Ovary (tissue), 9 donors: ENCODE results near the gene ADAM12. TPM values are rescaled to one million over a fixed set of nuclear protein-coding genes. Genes with fewer than 3 reads are reported as not detected.

Experiments
- DNase-seq, 5 donors: peaks; one replicate each; pipeline ENCODE4 v3.0.0-alpha.2; 2019 to 2020
- H3K27ac ChIP-seq, 2 donors: fragments of 200-600 bp; one replicate each; pipeline versions ENCODE4 v1.5.1 to v1.8.0; 2019 to 2022
- H3K27me3 ChIP-seq: fragments of 200-600 bp; one replicate; pipeline ENCODE4 v1.8.0; 2022
- H3K36me3 ChIP-seq: fragments of 200-600 bp; sonication (generic); one replicate; pipeline ENCODE4 v1.5.1; 2019
- H3K4me1 ChIP-seq: one replicate; pipeline ENCODE4 v1.8.1; 2013; ENCODE audit warnings: mild to moderate bottlenecking, moderate library complexity; ENCODE audit not compliant: insufficient read depth
- H3K4me3 ChIP-seq: fragments of 200-600 bp; sonication (generic); one replicate; pipeline ENCODE4 v1.5.1; 2017
- H3K9me3 ChIP-seq, 2 donors: fragments of 200-600 bp in 1 of 2; sonication (generic) in 1 of 2; one replicate each; pipeline versions ENCODE4 v1.5.1 to v1.8.1; 2013 to 2019; ENCODE audit warnings: mild to moderate bottlenecking in 1 of 2, moderate library complexity in 1 of 2
- EP300 ChIP-seq: sonication (generic); formaldehyde crosslinking; IDR thresholded peaks from one replicate; pipeline ENCODE4 v1.6.1; 2017; ENCODE audit warnings: antibody characterized with exemption
- POLR2A ChIP-seq: fragments of 450-650 bp; IDR thresholded peaks from one replicate; pipeline ENCODE4 v1.6.1; 2017; ENCODE audit warnings: antibody characterized with exemption, mild to moderate bottlenecking, moderate library complexity
- WGBS, 3 donors: extraction: QIAGEN DNeasy Blood & Tissue Kit in 1 of 3; methylation state at CpG; one replicate each; pipeline versions ENCODE4 v1.1.5 to v1.1.7; 2013 to 2017; 5-methylcytosine and 5-hydroxymethylcytosine counted together
- intact Hi-C, 4 donors: fragments of 100-400 bp; cut with DNase I; formaldehyde crosslinking; loops; one replicate each; pipeline versions ENCODE4 v1.11.0 to v1.15.1; 2022 to 2023
- polyA plus RNA-seq, 2 donors: library from polyadenylated mRNA; stranded (reverse); fragments of 200-250 nt in 1 of 2; fragments of 350-450 nt in 1 of 2; fragmentation: Illumina TruSeq in 1 of 2; extraction: RNeasy Lipid Tissue Mini Kit (QIAGEN cat#74804) in 1 of 2; gene quantifications; one replicate each; pipeline ENCODE4 v1.2.3, GENCODE V29; 2013 to 2014
- total RNA-seq, 7 donors: library from RNA; depleted of rRNA in 2 of 7; stranded (reverse); fragments of >200 nt in 2 of 7; fragmentation: NEBNext Ultra II Directional in 3 of 7; extraction: Animal tissue kit (Norgen Biotek cat#: 25700) in 3 of 7; gene quantifications; one replicate each; pipeline versions ENCODE4 v1.1.0 to v1.2.4, GENCODE V29; 2016 to 2023
- TF ChIP-seq, protein P1 (sequence below), 3 donors: fragments of 450-650 bp in 2 of 3; fragments of 200-600 bp in 1 of 3; IDR thresholded peaks; one replicate each; pipeline versions ENCODE4 v1.5.1 to v1.8.0; 2016 to 2022; ENCODE audit warnings: antibody characterized with exemption in 3 of 3, mild to moderate bottlenecking in 1 of 3
- donor health status: DM: no; HTN: no; CAD: no; lungs with moderate emphysema.
- donor health status: DM: no; HTN: no; CAD: no.
- donor health status: Bipolar disorder and iron deficiency.
- donor health status: DM: yes; HTN: yes; CAD: no.
- donor health status: DM: no; HTN: no; CAD: no.
- donor health status: DM: yes; HTN: yes; CAD: no.

Gene ADAM12
- total and polyA plus RNA-seq, 9 donors, result 1.8 to 27.2 (median 10.3) TPM

DNA sequence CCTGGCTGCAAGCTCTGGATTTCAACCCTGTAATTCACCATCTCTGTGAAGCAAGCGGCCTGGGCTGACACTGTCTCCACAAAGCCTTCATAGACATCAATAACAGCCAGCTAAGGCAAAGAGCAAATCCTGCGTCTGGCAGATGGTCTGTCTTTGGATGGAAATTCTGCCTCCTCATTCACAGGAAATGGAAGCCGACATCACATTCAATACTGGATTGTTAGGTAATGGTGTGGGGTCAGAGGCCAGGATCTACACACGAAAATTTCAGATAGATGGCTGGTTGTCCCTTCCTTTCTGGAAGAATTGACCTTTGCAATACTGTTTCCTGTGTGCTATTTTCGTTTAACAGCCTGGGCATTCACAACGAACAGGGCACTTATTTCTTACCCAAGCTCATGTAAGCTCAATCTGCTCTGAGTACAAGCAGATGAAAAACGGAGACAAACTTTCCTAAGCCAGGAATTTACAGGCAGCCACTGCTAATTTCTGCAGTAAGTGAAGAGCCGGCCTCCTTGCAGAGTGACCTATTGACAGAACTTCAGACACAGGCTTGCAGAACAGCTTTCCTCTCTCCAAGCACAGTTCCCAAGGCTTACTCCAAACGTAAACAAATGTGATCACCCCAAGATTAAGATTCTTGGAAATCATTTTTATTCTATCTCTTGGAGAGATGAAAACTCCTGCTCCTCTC lies 3.1 kb upstream of the ADAM12 start:
- 21 to 41% (median 38%) methylated on average over 9 of the region's 9 CpGs for WGBS, 3 donors
- TF ChIP-seq, protein P1, sequence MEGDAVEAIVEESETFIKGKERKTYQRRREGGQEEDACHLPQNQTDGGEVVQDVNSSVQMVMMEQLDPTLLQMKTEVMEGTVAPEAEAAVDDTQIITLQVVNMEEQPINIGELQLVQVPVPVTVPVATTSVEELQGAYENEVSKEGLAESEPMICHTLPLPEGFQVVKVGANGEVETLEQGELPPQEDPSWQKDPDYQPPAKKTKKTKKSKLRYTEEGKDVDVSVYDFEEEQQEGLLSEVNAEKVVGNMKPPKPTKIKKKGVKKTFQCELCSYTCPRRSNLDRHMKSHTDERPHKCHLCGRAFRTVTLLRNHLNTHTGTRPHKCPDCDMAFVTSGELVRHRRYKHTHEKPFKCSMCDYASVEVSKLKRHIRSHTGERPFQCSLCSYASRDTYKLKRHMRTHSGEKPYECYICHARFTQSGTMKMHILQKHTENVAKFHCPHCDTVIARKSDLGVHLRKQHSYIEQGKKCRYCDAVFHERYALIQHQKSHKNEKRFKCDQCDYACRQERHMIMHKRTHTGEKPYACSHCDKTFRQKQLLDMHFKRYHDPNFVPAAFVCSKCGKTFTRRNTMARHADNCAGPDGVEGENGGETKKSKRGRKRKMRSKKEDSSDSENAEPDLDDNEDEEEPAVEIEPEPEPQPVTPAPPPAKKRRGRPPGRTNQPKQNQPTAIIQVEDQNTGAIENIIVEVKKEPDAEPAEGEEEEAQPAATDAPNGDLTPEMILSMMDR (IDR thresholded peaks at IDR 0.05), result no peak
- TF ChIP-seq POLR2A, result no peak
- no peak for TF ChIP-seq EP300
- H3K27me3 ChIP-seq, result no peaks in the 10 kb centered on the region
- peaks cover 2% of the 10 kb centered on the region for H3K4me1 ChIP-seq
- H3K36me3 ChIP-seq, result no peaks in the 10 kb centered on the region
- intact Hi-C loops, result no loop called here
- no peaks in the 10 kb centered on the region for H3K9me3 ChIP-seq
- no peak overlapping the region for H3K4me3 ChIP-seq
- peak in 1 of 5 donors; percentile 25 for DNase-seq
- H3K27ac ChIP-seq, result peak overlapping the region in 1 of 2 donors; percentile 10

DNA sequence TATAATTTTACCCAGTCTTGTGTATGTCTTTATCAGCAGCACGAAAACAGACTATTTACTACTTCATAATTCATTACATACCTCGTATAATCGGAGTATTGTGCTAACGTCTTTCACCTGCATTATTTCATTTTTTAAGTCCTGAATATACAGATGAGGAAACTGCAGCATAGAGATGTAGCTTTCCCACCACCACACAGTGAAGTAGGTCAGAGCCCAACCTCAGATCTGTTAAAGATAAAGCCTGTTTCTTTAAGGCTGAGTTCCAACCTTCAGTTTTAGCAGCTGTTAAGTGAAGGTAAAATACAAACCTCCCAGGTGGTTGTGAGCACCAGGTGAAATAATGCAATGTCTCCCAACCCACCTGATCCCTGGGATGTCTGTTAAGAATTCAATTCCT lies 2.0 kb upstream of the ADAM12 start:
- Histone ChIP-seq H3K4me1 (peaks cover 5% of the 10 kb centered on the region), H3K4me3 (no peak overlapping the region), H3K27me3 (no peaks in the 10 kb centered on the region), H3K27ac (peak overlapping the region in 1 of 2 donors; percentile 10), H3K36me3 (no peaks in the 10 kb centered on the region), H3K9me3 (no peaks in the 10 kb centered on the region)
- intact Hi-C loops, result no loop called here
- DNase-seq, result no peak
- TF ChIP-seq POLR2A, result no peak
- TF ChIP-seq, protein P1 (IDR thresholded peaks at IDR 0.05), result no peak
- no peak for TF ChIP-seq EP300
- 94 to 97% (median 94%) methylated on average over 4 of the region's 4 CpGs for WGBS, 3 donors

DNA sequence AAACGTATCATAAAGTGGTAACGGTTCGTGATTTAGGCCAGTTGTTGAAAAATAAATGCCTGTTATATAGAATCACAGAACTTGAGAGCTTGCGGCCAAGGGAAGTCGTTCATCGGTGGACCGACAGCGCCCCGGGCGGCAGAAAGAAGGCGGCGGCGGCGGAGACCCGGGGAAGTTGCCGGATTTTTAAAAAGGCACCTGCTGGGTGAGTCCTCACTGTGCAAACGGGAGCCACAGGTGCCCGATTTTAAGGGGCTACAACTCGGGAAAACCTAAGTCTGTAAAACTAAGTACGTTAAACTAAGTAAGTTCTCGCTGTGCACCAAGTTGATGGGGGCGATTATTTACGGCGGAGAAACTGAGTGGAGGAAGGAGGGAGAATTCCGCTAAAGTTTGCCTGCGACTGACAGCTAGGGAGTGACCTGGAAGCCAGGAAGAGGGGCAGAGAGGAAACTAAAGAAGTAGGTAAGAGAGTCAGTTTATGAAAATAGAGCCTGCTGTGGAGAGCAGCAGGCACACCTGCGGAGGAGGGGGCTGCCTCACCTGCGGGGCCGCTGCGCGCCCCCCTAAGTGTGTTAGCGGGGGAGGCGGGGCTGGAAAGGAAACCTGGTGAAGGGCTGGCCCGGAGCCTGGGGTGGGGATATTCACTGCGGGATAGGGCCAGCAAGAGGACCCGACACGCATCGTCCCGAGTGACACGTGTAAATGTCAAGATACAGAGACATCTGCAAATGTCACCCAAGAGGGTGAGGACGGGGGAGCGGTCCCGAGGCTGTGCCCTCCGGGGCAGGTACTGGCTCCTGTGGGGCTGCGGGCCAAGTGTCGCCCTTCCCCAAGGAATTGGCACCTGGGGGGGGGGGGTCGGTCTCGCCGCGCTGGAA lies 996 bp downstream of the ADAM12 start:
- Histone ChIP-seq H3K4me3 (peak overlapping the region; percentile 36), H3K27ac (peak overlapping the region; percentile 19 to 66), H3K36me3 (no peaks in the 10 kb centered on the region), H3K27me3 (no peaks in the 10 kb centered on the region), H3K4me1 (peaks cover 5% of the 10 kb centered on the region), H3K9me3 (no peaks in the 10 kb centered on the region)
- WGBS, 3 donors, result 1 to 2% (median 1%) methylated on average over 39 to 50 of the region's 50 CpGs
- DNase-seq, result peak; percentile 75 to 87 (median 81)
- TF ChIP-seq, protein P1 (IDR thresholded peaks at IDR 0.05), result peak; percentile 67 to 80 (median 75)
- TF ChIP-seq POLR2A (no peak), EP300 (no peak)
- intact Hi-C loops, result loop anchor here (2.0 to 10.0 kb wide), 5 partner anchors 118 to 405 kb away; no protein-coding TSS in a partner anchor

DNA sequence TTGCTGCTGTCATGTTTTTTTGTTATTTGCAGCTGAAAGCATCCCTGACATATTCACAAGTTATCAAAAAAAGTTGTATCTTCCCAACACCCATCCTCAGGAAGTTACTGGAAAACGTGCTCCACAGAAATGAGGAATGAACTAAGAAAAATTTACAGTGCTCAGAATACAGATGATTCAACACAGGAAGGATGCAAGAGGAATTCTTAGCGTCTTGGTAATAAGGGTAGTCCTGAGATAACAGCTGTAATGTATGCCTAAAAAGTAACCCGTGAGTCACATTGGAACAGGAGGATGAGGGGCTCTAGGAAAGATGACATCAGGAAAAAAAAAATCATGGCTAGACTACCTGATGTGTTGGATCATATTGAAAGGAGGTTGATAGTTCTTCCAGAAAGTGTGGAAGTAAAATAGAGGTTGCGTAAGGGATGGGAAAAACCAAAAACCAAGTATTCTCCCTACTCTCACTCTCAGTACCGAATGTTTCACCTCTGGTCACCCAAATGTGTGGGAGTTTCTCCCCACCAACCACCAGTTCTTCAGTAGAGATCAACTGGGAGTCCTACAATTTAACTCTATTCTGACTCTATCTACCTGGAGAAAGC lies 3.9 kb downstream of the ADAM12 start:
- Histone ChIP-seq H3K36me3 (no peaks in the 10 kb centered on the region), H3K4me3 (no peak overlapping the region), H3K4me1 (peaks cover 5% of the 10 kb centered on the region), H3K9me3 (no peaks in the 10 kb centered on the region), H3K27ac (no peak overlapping the region), H3K27me3 (no peaks in the 10 kb centered on the region)
- intact Hi-C loops, result loop anchor here in 2 of 4 donors (10.0 kb wide), 3 partner anchors 120 to 400 kb away; no protein-coding TSS in a partner anchor
- no peak for DNase-seq
- TF ChIP-seq EP300 (no peak), POLR2A (no peak)
- TF ChIP-seq, protein P1 (IDR thresholded peaks at IDR 0.05), result no peak
- WGBS, 3 donors, result 67 to 83% (median 73%) methylated on average over 5 of the region's 5 CpGs
